GM21447 (cell line): ENCODE measurements around the gene LETM1.

Experiments used
- ATAC-seq: cut with Tn5 transposase; IDR thresholded peaks from one replicate; pipeline ENCODE4 v1.9.1; 2021; ENCODE audit not compliant: unreplicated experiment

LETM1 gene

GRCh38 chr4:1808851-1809753 lies 46.9 kb downstream of the LETM1 start:
- no peak for ATAC-seq

DNA sequence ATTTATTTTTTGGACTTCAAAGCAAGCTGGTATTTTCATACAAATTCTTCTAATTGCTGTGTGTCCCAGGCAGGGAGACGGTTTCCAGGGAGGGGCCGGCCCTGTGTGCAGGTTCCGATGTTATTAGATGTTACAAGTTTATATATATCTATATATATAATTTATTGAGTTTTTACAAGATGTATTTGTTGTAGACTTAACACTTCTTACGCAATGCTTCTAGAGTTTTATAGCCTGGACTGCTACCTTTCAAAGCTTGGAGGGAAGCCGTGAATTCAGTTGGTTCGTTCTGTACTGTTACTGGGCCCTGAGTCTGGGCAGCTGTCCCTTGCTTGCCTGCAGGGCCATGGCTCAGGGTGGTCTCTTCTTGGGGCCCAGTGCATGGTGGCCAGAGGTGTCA lies 47.6 kb downstream of the LETM1 start:
- ATAC-seq, result no peak

- ATAC-seq, result no peak
Measured at GRCh38 chr4:1807332-1807777, 48.6 kb downstream of the LETM1 start.

- ATAC-seq, result no peak
Measured at GRCh38 chr4:1806596-1807331, 49.2 kb downstream of the LETM1 start.

GRCh38 chr4:1806223-1806564 lies 49.8 kb downstream of the LETM1 start:
- ATAC-seq, result no peak

GRCh38 chr4:1805493-1806222 lies 50.3 kb downstream of the LETM1 start:
- ATAC-seq, result no peak

DNA sequence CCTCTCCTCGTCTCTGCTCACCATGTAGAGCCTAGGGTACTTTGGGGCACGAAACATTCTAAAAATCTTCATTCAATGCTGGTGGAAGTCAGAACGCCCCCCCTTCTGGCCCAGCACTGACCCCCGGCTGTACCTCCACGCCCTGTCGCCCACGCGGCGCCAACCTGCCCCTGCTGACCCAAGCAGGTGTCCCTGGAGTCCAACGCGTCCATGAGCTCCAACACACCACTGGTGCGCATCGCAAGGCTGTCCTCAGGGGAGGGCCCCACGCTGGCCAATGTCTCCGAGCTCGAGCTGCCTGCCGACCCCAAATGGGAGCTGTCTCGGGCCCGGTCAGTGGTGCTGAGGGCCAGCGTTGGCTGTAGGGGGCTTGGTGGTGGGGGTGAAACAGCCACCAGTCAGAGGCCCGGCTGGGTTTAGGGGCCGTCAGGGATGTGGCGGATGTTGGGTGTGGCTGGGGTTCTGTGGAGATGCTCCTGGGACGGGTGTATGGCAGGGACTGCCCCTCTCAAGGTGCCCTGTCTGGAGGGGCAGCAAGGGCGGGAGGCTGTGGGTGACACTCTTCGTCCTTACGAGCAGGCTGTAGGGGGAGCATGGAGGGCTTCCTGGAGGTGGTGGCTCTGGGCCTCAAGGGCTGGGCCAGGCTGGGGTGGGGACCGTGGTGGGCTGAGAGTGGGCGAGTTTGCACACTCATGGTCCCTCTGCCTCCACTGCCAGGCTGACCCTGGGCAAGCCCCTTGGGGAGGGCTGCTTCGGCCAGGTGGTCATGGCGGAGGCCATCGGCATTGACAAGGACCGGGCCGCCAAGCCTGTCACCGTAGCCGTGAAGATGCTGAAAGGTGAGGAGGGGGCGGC lies 51.1 kb downstream of the LETM1 start:
- no peak for ATAC-seq

GRCh38 chr4:1803523-1804423 lies 52.2 kb downstream of the LETM1 start:
- no peak for ATAC-seq

DNA sequence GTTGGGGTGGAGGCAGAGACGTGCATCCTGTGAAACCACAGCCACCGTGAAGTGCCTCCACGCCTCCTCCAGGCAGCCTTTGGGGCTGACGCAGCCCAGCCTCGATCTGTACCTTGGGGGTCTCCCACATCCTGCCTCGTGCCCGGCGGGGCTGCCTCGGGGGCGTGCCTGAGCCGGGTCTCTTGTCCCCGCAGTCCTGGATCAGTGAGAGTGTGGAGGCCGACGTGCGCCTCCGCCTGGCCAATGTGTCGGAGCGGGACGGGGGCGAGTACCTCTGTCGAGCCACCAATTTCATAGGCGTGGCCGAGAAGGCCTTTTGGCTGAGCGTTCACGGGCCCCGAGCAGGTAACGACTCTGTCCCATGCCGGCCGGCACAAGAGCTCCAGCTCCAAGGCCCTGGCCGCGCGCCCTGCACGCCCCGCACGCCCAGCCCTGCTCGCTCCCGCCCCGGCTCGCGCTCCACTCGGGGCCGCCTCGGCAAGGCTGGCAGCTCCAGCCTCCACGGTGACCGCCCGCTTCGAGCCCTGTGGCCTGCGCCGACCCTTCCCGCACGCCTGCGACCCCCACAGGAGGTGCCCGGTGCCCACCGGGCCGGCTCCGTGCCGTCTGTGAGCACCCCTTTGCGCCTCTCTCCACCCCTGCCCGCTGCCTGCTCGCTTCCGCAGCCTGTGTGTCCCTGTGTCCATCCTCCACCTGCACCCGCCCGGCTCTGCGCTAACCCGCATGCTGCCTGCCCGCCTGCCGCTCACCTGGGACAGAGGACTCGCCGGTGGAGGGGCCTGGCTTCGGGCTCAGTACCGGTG lies 53.0 kb downstream of the LETM1 start:
- ATAC-seq, result no peak

- no peak for ATAC-seq
Measured at GRCh38 chr4:1802151-1802715, 53.7 kb downstream of the LETM1 start.

DNA sequence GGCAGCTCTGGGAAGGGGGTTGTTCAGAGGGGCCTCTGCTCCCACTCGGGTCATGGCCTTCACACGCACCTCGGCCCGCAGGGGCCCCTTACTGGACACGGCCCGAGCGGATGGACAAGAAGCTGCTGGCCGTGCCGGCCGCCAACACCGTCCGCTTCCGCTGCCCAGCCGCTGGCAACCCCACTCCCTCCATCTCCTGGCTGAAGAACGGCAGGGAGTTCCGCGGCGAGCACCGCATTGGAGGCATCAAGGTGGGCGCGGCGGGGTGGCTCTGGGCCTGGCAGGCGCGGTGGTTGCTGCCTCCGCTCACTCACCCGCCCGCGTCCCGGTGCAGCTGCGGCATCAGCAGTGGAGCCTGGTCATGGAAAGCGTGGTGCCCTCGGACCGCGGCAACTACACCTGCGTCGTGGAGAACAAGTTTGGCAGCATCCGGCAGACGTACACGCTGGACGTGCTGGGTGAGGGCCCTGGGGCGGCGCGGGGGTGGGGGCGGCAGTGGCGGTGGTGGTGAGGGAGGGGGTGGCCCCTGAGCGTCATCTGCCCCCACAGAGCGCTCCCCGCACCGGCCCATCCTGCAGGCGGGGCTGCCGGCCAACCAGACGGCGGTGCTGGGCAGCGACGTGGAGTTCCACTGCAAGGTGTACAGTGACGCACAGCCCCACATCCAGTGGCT lies 54.5 kb downstream of the LETM1 start:
- no peak for ATAC-seq

GRCh38 chr4:1800805-1801204 lies 55.2 kb downstream of the LETM1 start:
- no peak for ATAC-seq

- no peak for ATAC-seq
Measured at GRCh38 chr4:1799387-1800375, 56.3 kb downstream of the LETM1 start.

DNA sequence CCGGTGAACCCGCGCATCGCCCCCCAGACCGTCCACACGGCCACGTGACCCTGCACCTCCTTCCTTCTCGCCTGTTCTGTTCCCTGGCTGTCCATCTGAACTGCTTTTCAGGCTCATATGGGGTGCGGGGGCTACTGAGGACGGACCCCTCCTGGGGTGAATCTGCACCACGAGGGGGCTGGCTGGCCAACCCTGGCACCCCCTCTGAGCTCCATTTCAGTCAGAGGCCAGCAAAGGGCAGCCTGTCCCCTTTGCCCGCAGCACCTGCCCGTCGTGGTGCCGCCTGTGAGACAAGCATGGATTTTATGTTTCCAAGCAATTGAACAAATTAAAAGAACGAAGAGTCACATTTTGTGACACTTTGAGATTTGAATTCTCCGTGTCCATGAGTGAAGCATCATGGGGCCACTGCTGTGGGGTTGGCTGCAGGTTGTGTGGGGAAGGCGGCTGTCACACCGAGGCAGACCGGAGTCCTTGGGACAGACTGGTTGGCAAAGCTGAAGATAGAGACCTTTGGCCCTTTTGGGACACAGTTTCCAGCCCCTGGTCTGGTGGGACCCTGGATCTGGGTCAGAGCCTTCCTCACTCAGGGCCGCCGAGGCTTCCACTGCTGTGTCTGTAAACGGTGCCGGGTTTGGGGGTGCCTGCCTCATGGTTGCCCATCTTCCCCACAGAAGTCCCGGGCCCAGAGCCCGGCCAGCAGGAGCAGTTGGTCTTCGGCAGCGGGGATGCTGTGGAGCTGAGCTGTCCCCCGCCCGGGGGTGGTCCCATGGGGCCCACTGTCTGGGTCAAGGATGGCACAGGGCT lies 57.2 kb downstream of the LETM1 start:
- ATAC-seq, result no peak

GRCh38 chr4:1797861-1798579 lies 57.9 kb downstream of the LETM1 start:
- no peak for ATAC-seq
